8988T (cell line): Measurements from ENCODE around the gene LRRC45.
A peak's percentile ranks its signal among the peaks of the same experiment; 100 is the strongest.

ENCODE experiments used
- DNase-seq: peaks from one replicate; pipeline ENCODE4 v3.0.0; 2011

LRRC45 gene

GRCh38 chr17:81994593-81995462, 28.3 kb upstream of the LRRC45 start:
- no peak for DNase-seq

DNA sequence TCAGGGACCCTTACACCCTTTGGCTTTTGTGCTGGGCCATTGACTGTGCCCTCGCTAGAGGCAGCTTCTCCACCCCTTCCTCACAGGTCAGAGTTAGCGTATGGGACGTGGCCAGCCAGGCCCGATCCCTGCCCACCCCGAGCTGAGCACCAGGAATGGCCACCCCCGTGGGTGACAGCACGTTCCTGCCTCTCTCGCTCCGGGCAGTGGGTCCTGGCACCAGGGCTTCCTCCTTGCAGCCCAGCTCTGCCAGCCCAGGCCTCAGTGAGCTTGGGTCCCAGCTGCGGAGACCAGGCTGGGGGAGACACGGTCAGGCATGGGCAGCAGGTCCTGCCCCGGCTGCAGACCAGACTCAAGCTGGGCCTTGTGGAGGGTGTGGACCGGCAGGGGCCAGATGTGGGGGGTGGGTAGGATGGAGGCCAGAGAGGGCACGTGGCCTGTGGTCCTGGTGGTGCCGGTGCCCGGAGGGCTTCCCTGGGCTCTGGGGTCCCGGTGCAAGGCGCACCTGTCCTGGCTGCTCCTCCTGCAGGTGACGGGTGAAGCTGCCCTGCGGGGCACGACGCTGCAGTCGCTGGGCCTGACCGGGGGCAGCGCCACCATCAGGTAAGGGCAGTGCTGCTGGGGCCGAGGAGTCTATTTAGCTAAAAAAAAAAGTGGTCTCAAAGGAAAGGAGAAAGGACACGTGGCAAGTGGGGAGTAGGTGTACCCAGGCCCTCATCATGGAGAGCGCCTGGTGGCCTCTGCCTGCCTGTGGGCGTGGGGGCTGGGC, 27.5 kb upstream of the LRRC45 start:
- no peak for DNase-seq

DNA sequence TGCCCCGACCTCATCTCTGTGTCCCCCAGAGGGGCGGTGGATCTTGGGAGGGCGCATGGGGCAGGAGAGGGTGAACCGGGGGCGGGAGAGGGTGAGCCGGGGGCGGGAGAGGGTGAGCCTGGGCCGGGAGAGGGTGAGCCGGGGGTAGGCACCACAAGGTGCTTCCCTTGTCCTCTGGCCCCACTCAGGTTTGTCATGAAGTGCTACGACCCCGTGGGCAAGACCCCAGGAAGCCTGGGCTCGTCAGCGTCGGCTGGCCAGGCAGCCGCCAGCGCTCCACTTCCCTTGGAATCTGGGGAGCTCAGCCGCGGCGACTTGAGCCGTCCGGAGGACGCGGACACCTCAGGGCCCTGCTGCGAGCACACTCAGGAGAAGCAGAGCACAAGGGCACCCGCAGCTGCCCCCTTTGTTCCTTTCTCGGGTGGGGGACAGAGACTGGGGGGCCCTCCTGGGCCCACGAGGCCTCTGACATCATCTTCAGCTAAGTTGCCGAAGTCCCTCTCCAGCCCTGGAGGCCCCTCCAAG, 26.8 kb upstream of the LRRC45 start:
- no peak for DNase-seq

DNA sequence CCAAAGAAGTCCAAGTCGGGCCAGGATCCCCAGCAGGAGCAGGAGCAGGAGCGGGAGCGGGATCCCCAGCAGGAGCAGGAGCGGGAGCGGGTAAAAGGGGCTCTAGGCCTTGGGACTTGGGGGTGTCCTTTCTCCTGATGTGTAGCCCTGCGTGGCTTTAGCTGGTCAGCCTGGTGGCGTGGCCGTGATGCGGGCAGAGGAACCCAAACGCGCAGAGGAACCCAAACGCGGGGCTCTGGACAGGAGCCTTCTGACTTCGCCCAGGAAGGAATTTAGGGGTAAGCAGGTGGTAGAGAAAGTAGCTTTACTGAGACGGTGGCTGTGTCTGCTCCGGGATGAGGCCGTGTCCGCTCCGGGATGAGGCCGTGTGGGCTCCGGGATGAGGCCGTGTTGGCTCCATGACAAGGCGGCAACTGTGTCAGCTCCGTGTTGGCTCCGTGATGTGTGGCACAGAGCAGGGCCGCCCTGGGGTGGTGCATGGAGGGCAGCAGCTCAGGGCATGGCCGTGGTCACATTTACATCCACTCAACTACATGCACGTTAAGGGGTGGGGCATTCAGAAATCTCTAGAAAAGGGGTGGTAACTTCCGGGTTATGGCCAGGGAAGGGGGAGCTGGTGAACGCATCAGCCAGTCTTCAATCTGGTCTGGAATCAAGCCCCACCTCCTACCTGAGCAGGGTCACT, 26.2 kb upstream of the LRRC45 start:
- no peak for DNase-seq

DNA sequence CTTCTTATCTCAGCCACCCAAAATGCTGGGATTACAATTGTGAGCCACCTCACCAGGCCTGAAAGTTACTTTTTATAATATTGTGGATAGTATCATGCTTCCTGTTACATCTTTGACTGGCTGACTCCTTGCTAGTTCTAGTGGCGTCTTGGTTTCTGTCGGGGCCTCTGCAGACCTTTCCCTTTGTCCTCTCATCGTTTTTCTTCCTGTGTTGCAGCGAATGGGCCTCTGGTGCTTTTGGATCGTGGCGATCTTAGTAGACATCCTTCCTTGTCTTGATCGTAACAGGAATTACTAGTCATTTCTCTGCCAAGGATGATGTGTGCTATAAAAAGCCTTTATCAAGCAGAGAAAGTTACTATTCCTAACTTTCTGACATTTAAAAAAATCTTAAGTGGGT, 24.9 kb upstream of the LRRC45 start:
- DNase-seq: no peak

DNA sequence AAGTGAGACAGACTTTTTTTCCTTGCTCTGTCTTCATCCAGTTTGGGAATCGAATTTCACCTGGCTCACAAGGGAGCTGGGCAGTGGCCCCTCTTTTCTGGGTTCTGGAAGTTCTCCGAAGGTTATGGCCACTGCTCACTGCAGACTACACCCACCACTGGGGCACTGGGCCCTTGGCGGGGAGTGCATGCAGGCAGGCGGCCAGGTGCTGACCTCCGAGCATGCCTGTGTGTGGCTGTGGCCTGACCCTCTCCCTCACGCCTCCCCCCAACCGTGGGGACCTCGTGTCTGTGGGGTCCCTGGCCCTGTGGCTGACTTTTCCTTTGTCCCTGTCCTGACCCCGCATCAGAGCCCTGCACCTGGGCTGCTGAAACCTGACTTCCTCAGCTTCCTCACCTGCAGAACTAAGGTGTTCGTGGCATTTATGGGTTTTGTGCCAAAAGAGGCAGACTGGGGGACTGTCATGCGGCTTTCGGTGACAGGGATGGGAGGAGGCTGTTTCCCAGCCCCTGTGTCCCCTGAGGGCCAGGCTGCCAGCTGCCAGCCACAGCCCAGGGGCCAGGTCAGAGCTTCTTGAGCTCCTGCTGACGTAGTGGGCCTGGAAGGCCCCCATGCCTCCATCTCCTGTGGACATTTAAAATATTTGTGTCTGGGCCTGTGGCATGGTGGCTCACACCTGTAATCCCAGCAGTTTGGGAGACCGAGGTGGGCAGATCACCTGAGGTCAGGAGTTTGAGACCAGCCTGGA, 24.2 kb upstream of the LRRC45 start:
- no peak for DNase-seq

DNA sequence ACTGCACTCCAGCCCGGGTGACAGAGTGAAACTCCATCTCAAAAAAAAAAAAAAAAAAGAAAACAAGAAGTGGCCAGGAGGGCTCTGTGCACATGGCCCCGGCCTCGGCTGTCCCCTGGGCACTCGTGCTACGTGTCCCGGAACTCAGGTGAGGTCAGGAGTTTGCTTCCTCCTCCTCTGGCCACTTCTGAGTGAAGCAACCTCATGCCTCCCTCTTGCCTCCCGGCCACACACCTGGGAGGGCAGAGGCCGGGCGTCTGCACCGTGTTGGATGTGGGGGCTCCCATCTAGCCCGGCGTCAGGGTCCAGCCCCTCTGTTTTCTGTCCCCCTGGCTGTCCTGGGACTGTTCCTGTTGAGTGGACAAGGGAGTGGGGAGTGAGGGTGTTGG, 23.5 kb upstream of the LRRC45 start:
- no peak for DNase-seq

DNA sequence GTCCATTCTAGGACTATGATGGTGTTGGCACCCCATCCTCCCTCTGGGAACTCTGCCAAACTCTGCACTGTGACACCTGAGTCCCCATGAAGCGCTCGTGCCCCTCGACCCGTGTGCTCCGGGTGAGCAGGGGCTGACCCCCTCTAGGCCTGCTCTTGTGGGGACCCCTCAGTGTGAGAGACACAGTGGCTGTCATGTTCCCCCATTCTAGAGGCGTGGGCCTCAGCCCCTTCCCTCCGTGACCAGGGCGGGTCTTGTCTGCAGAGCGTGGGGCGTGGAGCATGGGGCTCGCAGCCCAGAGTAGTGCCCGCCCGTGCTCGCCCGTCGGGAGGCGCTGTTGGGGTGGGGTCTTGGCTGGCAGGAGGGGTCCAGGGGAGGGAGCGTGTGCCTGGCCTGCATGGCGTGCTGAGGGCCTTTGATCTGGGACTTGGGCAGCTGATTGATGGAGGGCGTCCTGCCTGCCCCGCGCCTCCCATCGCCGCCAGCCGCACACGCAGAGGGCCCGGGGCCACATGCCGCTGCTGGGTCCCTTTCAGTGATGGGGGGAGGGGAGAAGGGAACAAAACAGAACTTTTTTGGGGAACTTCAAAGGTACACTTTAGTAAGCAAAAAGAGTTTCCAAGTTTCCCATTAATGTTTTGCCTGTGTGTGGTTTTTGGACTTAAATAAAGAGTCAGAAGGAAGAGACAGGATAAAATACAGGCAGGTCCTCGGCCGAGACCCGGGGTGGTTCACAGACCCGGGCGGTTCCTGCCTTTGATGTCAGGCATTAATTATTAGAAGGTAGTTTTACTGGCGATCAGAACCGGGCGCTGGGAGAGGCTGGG, 22.9 kb upstream of the LRRC45 start:
- no peak for DNase-seq

DNA sequence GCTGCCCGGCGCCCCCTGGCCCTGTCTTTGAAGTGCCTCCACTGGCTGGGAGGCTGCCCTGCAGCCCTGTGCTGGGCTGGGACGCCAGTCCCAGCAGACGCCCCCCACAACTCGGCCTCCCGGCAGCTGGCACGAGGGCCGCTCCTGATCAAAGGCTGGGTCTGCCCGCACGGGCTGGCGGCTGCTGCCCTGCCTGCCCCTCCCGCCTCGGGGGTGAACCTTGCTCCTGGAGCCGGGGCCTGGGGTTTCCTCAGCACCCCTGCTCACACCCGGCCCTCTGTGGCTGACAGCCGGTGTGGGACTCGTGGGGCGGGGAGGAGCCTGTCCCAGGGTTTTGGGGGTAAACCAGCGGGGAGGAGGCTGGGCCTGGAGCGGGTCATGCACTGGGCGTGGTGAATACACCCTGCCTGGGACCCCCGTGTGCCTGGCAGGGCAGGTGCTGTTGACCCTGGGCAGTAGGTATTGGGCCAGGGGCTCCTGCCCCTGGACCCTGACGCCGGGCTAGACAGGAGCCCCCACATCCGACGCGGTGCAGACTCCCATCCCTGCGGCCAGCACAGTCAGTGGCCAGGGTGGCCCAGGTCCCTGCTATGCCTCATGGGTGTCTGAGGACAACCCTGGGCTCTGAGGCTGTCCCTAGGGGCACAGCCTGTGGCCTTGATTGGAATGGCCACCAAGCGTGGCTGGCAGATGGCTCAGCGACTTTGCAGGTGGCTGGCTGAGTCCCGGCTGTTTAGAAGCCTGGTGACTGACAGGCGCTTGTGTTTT, 22.1 kb upstream of the LRRC45 start:
- DNase-seq: no peak

DNA sequence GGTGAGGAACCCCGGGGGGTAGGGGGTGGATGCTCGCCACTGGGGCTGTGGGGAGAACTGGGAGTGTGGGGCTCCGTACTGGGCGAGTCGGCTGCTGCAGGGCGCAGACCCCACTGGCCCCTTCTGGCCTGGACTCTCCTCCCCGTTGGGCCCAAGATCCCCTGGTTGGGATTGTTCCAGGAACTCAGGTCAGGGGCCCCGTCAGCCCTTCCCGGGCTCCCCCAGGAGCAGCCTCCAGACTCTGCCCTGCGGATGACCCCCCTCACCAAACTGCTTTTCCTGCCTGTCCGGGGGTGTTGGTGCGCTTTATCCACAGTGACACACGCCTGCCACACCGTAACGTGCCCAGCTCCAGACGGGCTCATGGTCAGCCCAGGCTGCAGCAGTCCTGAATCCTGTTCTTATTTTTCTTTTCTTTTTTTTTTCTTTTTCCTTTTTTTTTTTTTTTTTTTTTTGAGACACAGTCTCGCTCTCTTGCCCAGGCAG, 21.5 kb upstream of the LRRC45 start:
- no peak for DNase-seq

DNA sequence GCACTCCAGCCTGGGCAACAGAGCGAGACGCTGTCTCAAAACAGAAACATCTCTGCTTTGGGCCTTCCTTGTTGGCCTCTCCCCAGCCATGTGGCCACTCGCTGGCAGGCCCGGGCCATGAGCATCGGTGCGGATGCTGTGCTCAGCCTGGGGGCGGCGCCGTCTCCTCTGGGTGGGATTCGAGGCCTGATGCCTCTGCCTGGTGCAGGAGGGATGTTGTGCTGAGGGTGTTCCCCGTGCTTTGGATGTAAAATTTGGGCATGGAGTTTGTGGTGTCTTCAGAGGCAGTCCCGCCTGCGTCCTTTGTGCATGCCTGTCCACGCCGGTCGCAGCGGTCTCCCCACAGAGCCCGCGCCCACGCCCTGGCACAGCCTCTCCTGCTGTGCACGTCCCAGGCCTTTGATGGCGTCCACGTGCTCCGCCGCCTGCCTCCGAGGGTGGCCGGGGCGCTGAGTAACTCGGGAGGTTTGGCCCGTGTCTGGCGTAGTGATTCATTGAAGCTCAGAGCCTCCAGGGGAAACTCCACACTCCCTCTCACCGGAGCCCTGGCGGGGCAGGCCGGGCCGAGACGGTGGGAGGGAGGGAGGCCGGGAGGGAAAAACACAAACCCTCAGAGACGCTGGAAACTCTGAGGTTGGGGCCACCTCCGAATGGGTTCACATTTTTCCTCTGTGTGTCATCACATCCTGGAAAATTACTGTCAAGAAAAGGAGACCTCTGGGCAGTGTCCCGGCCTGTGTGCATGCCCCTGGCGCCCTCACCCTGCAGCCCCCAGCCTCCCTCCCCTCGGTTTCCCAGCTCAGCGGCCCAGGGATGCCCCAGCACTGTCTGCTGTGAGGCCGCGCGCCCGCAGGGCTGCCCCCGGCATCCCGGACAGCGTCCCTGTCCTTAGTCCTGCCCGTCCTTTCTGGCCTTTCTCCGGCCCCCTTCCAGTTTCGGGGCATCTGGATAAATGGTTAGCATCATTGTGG, 19.4 kb upstream of the LRRC45 start:
- peak; percentile 87 for DNase-seq

DNA sequence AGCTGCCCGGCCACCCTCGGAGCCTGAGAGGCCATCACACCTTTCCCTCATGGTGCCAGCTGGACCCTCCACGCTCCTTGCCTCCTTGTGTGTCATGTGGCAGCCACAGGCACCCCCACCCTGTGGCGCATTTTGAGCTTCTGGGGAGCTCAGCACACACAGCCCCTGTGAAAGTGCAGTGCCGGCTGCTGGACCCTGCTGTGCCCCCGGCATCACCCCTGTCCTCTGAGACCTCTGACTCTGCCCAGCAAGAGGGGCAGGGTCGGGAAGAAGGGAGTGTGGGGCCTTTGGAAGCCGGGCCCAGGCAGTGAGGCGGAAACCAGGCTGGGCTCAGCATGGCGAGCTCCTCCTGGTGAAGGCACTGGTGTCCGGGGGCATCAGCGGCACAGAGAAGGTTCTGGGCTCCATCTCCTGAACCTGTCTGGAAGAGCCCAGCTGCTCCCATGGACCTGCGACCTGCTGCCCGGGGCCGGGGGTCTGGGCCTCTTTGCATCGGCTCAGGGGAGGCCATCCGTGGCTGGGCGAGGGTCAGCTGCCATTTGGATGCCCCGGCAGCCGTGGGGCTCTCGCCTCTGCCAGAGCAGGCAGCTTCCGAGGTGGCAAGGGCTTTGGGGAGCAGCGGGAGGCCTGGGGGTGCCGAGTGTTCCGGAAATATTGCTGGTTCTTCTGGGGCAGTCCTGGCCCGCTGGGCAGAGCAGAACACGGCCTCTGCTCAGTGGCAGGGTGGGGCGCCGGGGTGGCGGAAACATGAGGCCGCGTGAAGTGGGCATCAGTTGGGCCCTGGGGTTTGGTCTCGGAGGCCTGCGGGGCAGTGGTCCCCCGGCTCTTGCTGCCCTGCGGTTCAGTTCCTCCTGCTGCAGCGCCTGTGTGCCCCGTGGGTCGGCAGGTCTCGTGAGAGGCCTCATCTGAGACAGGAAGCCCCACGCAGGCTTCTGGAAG, 18.3 kb upstream of the LRRC45 start:
- no peak for DNase-seq

- no peak for DNase-seq
Observed at GRCh38 chr17:82005701-82006348, 17.3 kb upstream of the LRRC45 start.

GRCh38 chr17:82006468-82007227, 16.5 kb upstream of the LRRC45 start:
- no peak for DNase-seq

- DNase-seq: no peak
Observed at GRCh38 chr17:82007228-82007494, 15.9 kb upstream of the LRRC45 start.

DNA sequence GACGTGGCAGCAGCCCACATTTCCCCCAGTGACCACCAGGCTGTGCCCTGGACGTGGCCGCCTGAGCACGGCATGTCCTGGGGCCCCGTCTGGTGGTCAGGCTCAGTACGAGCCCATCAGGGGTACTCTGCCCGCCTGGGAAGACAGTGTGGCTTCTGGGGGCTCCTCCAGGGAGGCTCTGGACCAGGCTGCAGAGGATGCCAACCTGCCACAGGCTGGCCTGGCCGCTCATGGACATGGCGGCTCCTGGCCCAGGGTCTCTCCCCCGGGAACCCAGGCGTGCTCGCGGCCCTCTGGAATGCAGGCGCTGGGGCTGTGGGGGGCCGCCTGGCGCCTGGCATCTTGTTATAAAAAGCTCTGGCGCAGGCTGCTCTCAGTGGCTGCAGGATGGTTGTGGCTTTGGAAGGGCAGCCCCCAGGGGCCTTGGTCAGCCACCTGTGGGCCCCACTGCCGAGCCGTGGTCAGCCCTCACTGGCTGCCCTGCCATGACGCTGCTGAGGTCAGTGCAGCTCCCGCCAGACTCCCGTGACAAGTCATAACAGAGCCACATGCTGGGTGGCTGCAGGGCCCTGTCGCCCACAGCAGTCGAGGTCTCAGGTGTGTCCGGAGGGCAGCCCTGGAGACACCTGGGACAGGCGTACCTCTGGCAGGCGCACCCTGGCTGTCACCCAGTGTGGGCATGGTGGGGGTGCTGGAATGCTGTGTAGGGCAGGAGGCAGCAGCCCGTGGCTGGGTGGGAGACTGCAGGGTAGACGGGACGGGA, 15.4 kb upstream of the LRRC45 start:
- DNase-seq: no peak
